OCI-LY7 (cell line): Measurements from ENCODE around the gene GRHL1. TPM values are rescaled to one million over a fixed set of nuclear protein-coding genes. Genes with fewer than 3 reads are reported as not detected.

ENCODE experiments used
- BruUV-seq: library from RNA; stranded (reverse); fragments of 400-500 nt; replicated peaks from 2 replicates; lab custom pipeline; 2021; lab: Mats Ljungman, UMichigan
- CTCF ChIA-PET: fragments of 300-600 bp; sonication (Branson Sonifier 250); formaldehyde crosslinking; loops from one replicate; lab custom pipeline; 2022; ENCODE audit warnings: antibody characterized with exemption; ENCODE audit not compliant: unreplicated experiment; lab: Charles Lee
- POLR2A ChIA-PET: fragments of 300-600 bp; sonication (Branson Sonifier 250); formaldehyde crosslinking; loops from one replicate; lab custom pipeline; 2022; ENCODE audit warnings: antibody characterized with exemption; lab: Charles Lee
- DNase-seq: peaks from one replicate; pipeline ENCODE4 v3.0.0-alpha.2; 2015; ENCODE audit warnings: low spot score
- H2AFZ ChIP-seq: fragments of 200-600 bp; sonication (generic), shearing (Covaris generic); 2 replicates; pipeline ENCODE4 v1.6.1; 2014; ENCODE audit warnings: mild to moderate bottlenecking, antibody characterized with exemption, low read length, moderate library complexity
- H3K27ac ChIP-seq: fragments of 200-600 bp; sonication (generic); 2 replicates; pipeline ENCODE4 v1.5.1; 2014; ENCODE audit warnings: mixed run types, low read depth, mild to moderate bottlenecking, moderate library complexity, low read length, inconsistent platforms; ENCODE audit not compliant: poor library complexity, severe bottlenecking
- H3K36me3 ChIP-seq: fragments of 200-600 bp; sonication (generic); 2 replicates; pipeline ENCODE4 v1.6.1; 2014; ENCODE audit warnings: mild to moderate bottlenecking, antibody characterized with exemption, low read length, moderate library complexity, mixed read lengths; ENCODE audit not compliant: insufficient read depth
- H3K4me1 ChIP-seq: fragments of 200-600 bp; sonication (generic); 2 replicates; pipeline ENCODE4 v1.5.1; 2014; ENCODE audit warnings: mild to moderate bottlenecking, low read length; ENCODE audit not compliant: insufficient read depth, poor library complexity, severe bottlenecking
- H3K4me2 ChIP-seq: fragments of 200-600 bp; sonication (generic); 2 replicates; pipeline ENCODE4 v1.6.1; 2014; ENCODE audit warnings: mild to moderate bottlenecking, low read length
- H3K4me3 ChIP-seq: fragments of 200-600 bp; sonication (generic); 2 replicates; pipeline ENCODE4 v1.5.1; 2014; ENCODE audit warnings: mild to moderate bottlenecking, low read depth, low read length; ENCODE audit not compliant: poor library complexity, severe bottlenecking
- H3K79me2 ChIP-seq: fragments of 200-600 bp; sonication (generic); 2 replicates; pipeline ENCODE4 v1.6.1; 2016; ENCODE audit warnings: low read depth, mild to moderate bottlenecking, low read length, moderate library complexity, mixed read lengths; ENCODE audit not compliant: insufficient read depth
- H3K9me2 ChIP-seq: fragments of 200-600 bp; sonication (generic); 2 replicates; pipeline ENCODE4 v1.6.1; 2016; ENCODE audit warnings: mild to moderate bottlenecking, low read length, mixed read lengths; ENCODE audit not compliant: insufficient read depth
- H3K9me3 ChIP-seq: fragments of 200-600 bp; sonication (generic); 2 replicates; pipeline ENCODE4 v1.6.1; 2014; ENCODE audit warnings: mild to moderate bottlenecking, mixed run types, low read length, mixed read lengths
- H4K20me1 ChIP-seq: fragments of 200-600 bp; sonication (generic); 2 replicates; pipeline ENCODE4 v1.6.1; 2014; ENCODE audit warnings: mild to moderate bottlenecking, antibody characterized with exemption, low read length, moderate library complexity, mixed read lengths; ENCODE audit not compliant: insufficient read depth
- CTCF ChIP-seq: fragments of 200-600 bp; sonication (generic); conservative IDR thresholded peaks from 2 replicates; pipeline ENCODE4 v1.5.1; 2014; ENCODE audit warnings: mild to moderate bottlenecking, antibody characterized with exemption, low read length, moderate library complexity, mixed read lengths
- EZH2phosphoT487 ChIP-seq: fragments of 200-600 bp; sonication (generic); IDR thresholded peaks from 2 replicates; pipeline ENCODE4 v1.6.1; 2018; ENCODE audit warnings: low read depth, borderline replicate concordance, mild to moderate bottlenecking, mixed run types, antibody characterized with exemption, low read length, moderate library complexity, mixed read lengths
- intact Hi-C: fragments of 100-400 bp; cut with micrococcal nuclease; formaldehyde crosslinking; loops from one replicate; pipeline ENCODE4 v1.10.0; 2022; ENCODE audit not compliant: unreplicated experiment
- total RNA-seq, 2 experiments: library from RNA; depleted of rRNA in 1 of 2; stranded (reverse); fragments of >200 nt in 1 of 2; shearing (Covaris generic) in 1 of 2; gene quantifications; 2 replicates each; pipeline ENCODE4 v1.2.3, GENCODE V29; 2014 to 2022

GRHL1 gene
- total RNA-seq, 2 experiments from 2014 or later: 0.19 to 2.5 TPM

GRCh38 chr2:9968553-9969497, 17.3 kb downstream of the GRHL1 start:
- Histone ChIP-seq H3K4me2 (no peak overlapping the region), H2AFZ (no peak overlapping the region), H3K36me3 (no peaks in the 10 kb centered on the region), H3K4me1 (peaks cover 24% of the 10 kb centered on the region), H3K9me2 (no peaks in the 10 kb centered on the region), H3K79me2 (no peaks in the 10 kb centered on the region), H3K4me3 (no peak overlapping the region), H3K27ac (no peak overlapping the region), H3K9me3 (no peaks in the 10 kb centered on the region), H4K20me1 (no peaks in the 10 kb centered on the region)
- no TSS peak for BruUV-seq
- TF ChIP-seq CTCF (no peak), EZH2phosphoT487 (no peak)
- ChIA-PET POLR2A (interaction anchor here (0.7 to 1.9 kb wide), 3 partner anchors 10 to 14 kb away, joined by 3 to 8 read pairs (median 4); no protein-coding TSS in a partner anchor), CTCF (interaction anchor here (0.8 to 1.1 kb wide), 2 partner anchors 11 to 16 kb away, joined by 3 read pairs; no protein-coding TSS in a partner anchor)
- intact Hi-C loops: no loop called here
- no peak for DNase-seq

- Histone ChIP-seq H4K20me1 (no peaks in the 10 kb centered on the region), H3K9me2 (no peaks in the 10 kb centered on the region), H3K79me2 (no peaks in the 10 kb centered on the region), H3K27ac (no peak overlapping the region), H3K9me3 (no peaks in the 10 kb centered on the region), H3K4me1 (peaks cover 22% of the 10 kb centered on the region), H2AFZ (no peak overlapping the region), H3K4me3 (no peak overlapping the region), H3K4me2 (no peak overlapping the region), H3K36me3 (no peaks in the 10 kb centered on the region)
- no peak for TF ChIP-seq EZH2phosphoT487
- no peak for TF ChIP-seq CTCF
- BruUV-seq: no TSS peak
- POLR2A ChIA-PET: interaction anchor here (0.6 to 1.9 kb wide), 3 partner anchors 8 to 439 kb away, joined by 4 to 8 read pairs (median 4); no protein-coding TSS in a partner anchor
- intact Hi-C loops: no loop called here
- DNase-seq: no peak
- CTCF ChIA-PET: no interaction called here
Measured at GRCh38 chr2:9970200-9971044, 18.9 kb downstream of the GRHL1 start.
